Uterus (tissue), 2 donors: ENCODE data around the gene PACRG.

Experiments
- CTCF ChIP-seq, 4 experiments: fragments of 200-600 bp in 2 of 4; fragments of 450-650 bp in 2 of 4; sonication (generic) in 2 of 4; IDR thresholded peaks; one replicate each; pipeline ENCODE4 v1.5.1; 2016 to 2019; ENCODE audit warnings: antibody characterized with exemption in 4 of 4, mild to moderate bottlenecking in 2 of 4, moderate library complexity in 1 of 4
- POLR2A ChIP-seq, 2 donors: fragments of 450-650 bp; IDR thresholded peaks; one replicate each; pipeline ENCODE4 v1.6.1; 2016; ENCODE audit warnings: antibody characterized with exemption in 2 of 2, mild to moderate bottlenecking in 1 of 2, moderate library complexity in 1 of 2

GRCh38 chr6:162973980-162974379, 246.2 kb downstream of the PACRG start:
- TF ChIP-seq CTCF (IDR thresholded peaks at IDR 0.05) (no peak), POLR2A (IDR thresholded peaks at IDR 0.05) (no peak)
